Stimulated activated naive CD8-positive, alpha-beta T cell treated with anti-CD3 and anti-CD28 coated beads, Interleukin-15, Interleukin-2, amounts not matched to agents 100 ng/mL and 50 ng/mL, for 24 hours (primary cell): Measurements from ENCODE around the gene ULK4.
"Not testable (repeated sequence)": the region's sequence is repeated elsewhere in the genome, so short reads cannot be mapped to it uniquely, and the experiment has no call there.

ENCODE experiments used
- H3K27ac Mint-ChIP-seq: one replicate; pipeline ENCODE4 v1.8.0; 2021; ENCODE audit warnings: mild to moderate bottlenecking, mixed read lengths
- H3K27me3 Mint-ChIP-seq: one replicate; pipeline ENCODE4 v1.8.0; 2021; ENCODE audit warnings: mixed read lengths
- H3K36me3 Mint-ChIP-seq: one replicate; pipeline ENCODE4 v1.8.0; 2021; ENCODE audit warnings: low read depth, mixed read lengths
- H3K4me1 Mint-ChIP-seq: one replicate; pipeline ENCODE4 v1.8.0; 2021; ENCODE audit warnings: low read depth, mixed read lengths
- H3K4me3 Mint-ChIP-seq: one replicate; pipeline ENCODE4 v1.8.0; 2021; ENCODE audit warnings: mild to moderate bottlenecking, mixed read lengths
- H3K9me3 Mint-ChIP-seq: one replicate; pipeline ENCODE4 v1.8.0; 2021; ENCODE audit warnings: mixed read lengths

ULK4 gene

DNA sequence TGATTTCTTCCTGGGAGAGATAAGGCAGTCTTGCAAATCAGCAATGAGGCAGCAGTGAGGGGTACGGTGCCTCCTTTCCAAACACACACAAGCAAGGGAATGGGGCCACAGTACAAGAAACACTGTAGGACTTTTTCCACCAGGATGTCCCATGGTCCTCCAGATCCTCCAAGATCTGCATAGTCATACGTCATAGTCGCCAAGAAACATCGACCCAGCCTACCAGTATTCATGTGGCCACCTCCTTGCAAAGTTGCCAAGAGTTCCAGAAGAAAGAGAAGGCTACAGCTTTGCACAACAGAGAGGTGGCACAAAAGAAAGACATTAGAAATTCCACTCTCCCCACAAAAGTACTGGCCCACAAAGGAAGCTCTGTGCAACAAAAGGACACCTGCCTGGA is 504.7 kb downstream of the ULK4 start:
- H3K27me3 Mint-ChIP-seq, result no peaks in the 10 kb centered on the region

DNA sequence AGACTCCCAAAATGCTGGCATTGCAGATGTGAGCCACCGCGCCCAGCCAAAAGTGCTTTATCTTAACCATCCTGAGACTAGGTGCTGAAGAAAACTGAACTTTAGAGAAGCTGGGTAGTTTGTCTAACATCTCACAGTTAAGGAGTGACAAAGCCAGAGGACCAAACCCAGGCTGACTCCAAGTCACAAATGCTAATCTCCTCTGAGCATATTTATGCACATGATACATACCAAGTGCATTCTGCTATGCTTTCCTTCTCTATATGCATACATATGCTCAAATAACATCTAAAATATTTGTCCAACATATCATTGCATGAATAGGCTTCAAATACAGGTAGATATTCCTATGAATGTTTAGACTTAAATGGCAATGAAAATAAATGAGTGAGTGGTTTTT is 505.7 kb downstream of the ULK4 start:
- no peak overlapping the region for H3K27ac Mint-ChIP-seq
- no peaks in the 10 kb centered on the region for H3K9me3 Mint-ChIP-seq
- peaks cover 12% of the 10 kb centered on the region for H3K36me3 Mint-ChIP-seq
- no peak overlapping the region for H3K4me3 Mint-ChIP-seq
- no peaks in the 10 kb centered on the region for H3K4me1 Mint-ChIP-seq
- H3K27me3 Mint-ChIP-seq, result no peaks in the 10 kb centered on the region

More for the DNA sequence above, 504.7 kb downstream of the ULK4 start:
- H3K9me3 Mint-ChIP-seq, result no peaks in the 10 kb centered on the region
- peak overlapping the region; percentile 17 for H3K27ac Mint-ChIP-seq
- H3K4me1 Mint-ChIP-seq, result no peaks in the 10 kb centered on the region
- peaks cover 12% of the 10 kb centered on the region for H3K36me3 Mint-ChIP-seq
- H3K4me3 Mint-ChIP-seq, result no peak overlapping the region

DNA sequence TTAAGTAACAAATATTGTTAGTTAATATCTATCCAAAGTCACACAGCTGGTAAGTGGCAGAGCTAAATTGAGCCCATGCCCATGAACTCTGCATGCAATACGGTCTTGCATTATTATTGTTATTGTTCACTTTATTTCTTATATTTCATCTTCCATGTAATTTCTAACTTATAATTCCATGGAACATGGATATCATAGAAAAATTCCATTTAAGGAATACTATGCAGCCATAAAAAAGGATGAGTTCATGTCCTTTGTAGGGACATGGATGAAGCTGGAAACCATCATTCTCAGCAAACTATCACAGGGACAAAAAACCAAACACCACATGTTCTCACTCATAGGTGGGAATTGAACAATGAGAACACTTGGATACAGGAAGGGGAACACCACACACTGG is 508.3 kb downstream of the ULK4 start:
- H3K4me3 Mint-ChIP-seq, H3K27me3 Mint-ChIP-seq: not testable (repeated sequence)

DNA sequence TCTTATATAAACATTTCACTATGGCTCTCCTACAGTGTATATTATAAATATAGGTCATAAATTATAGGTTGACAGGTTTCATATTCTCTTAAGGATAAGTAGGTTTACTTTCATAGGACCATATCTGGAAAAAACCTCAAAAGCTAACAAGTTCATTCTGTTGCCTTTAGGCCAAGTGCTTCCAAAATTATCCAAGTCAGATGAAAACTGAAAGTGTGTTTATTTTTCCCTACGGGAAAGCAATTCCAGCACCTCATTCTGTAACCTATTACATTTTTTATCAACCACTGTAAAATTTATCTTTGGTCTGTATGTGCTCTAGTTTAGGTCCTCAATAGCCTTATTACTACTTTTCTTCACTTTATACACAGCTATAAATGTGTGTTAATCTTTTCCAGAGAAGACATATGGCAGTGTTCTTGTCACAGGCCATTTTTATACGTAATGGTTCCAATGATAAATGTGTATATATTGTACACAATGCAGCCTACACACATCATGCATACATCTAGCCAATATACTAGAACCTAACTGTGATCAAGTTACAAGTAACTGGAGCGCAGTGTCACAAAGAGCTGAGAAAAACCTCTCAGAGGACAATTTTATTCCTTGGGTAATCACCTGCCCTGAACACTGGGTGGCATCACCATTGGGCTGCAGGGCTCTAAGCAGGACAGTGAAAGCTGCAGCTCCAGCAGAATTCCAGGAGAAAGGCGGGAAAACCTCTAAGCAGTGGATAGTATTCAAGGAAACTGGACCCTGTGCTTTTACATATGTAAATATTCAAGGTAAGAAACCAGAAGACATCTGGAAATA is 511.3 kb downstream of the ULK4 start:
- Mint-ChIP-seq H3K9me3 (no peaks in the 10 kb centered on the region), H3K36me3 (peaks cover 23% of the 10 kb centered on the region), H3K27me3 (no peaks in the 10 kb centered on the region), H3K4me3 (no peak overlapping the region), H3K4me1 (no peaks in the 10 kb centered on the region), H3K27ac (no peak overlapping the region)

More for the DNA sequence above, 508.3 kb downstream of the ULK4 start:
- not testable (repeated sequence) for H3K27ac Mint-ChIP-seq, H3K9me3 Mint-ChIP-seq, H3K4me1 Mint-ChIP-seq
- H3K36me3 Mint-ChIP-seq, result peaks cover 12% of the 10 kb centered on the region

DNA sequence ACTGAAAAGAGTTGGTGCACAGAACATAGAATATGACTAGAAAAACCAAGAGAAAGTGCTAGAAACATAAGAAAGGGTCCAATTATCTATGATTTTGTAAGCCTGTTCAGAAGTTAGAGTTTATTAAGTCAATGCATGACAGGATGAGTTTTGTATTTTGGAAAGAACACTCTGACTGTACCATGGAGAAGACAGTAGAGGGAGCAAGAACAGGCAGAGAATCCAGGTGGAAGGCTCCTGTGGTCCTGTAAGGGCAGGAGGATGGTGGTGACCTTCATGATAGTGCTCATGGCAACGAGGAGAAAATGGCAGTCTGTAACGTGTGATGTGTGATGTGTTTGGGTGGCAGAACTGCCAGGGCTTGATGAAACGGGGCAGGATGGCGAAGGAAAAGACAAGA is 513.5 kb downstream of the ULK4 start:
- Mint-ChIP-seq H3K9me3 (no peaks in the 10 kb centered on the region), H3K27me3 (no peaks in the 10 kb centered on the region), H3K36me3 (peaks cover 18% of the 10 kb centered on the region), H3K27ac (no peak overlapping the region), H3K4me1 (no peaks in the 10 kb centered on the region), H3K4me3 (no peak overlapping the region)

DNA sequence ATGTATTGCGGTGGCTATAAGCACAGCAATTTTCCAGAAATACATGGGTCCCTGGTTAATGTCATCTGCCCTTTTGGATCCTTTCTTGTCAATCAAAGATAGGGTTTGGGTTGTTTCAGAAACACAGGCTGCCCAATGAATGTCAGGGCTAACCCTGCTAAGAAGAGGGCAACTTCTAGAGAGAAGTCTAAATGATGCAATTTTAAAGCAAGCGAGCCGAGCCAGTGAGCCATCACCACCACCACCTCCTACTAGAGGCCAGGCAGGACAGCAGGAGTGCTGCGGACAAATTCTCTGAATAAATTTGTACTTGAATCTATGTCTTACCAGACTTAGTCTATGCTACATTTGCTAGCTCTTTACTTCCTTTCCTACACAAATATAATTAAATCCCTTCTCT is 514.2 kb downstream of the ULK4 start:
- H3K27ac Mint-ChIP-seq, result no peak overlapping the region
- no peaks in the 10 kb centered on the region for H3K9me3 Mint-ChIP-seq
- H3K36me3 Mint-ChIP-seq, result peaks cover 16% of the 10 kb centered on the region
- H3K4me3 Mint-ChIP-seq, result no peak overlapping the region
- H3K27me3 Mint-ChIP-seq, result no peaks in the 10 kb centered on the region
- H3K4me1 Mint-ChIP-seq, result no peaks in the 10 kb centered on the region

DNA sequence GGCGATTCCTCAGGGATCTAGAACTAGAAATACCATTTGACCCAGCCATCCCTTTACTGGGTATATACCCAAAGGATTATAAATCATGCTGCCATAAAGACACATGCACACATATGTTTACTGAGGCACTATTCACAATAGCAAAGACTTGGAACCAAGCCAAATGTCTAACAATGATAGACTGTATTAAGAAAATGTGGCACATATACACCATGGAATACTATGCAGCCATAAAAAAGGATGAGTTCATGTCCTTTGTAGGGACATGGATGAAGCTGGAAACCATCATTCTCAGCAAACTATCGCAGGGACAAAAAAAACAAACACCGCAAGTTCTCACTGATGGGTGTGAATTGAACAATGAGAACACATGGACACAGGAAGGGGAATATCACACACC is 515.6 kb downstream of the ULK4 start:
- not testable (repeated sequence) for H3K27ac Mint-ChIP-seq, H3K9me3 Mint-ChIP-seq, H3K4me3 Mint-ChIP-seq, H3K4me1 Mint-ChIP-seq, H3K27me3 Mint-ChIP-seq
- peaks cover 15% of the 10 kb centered on the region for H3K36me3 Mint-ChIP-seq

DNA sequence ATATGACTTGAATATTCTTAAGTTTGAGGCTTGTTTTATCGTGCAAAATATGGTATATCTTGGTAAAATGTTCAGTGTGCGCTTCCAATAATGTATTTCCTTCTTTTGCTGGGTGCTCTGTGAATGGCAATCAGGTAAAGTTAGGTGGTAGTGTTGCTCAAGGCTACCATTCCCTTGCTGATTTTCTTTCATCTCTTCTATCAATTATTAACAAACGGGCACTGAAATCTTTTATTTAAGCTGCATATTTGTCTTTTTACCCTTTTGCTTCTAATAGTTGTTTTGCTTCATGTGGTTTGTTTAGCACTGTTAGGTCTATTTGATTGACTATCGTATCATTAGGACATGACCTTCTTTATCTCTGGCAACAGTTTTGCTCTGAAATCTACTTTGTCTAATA is 520.3 kb downstream of the ULK4 start:
- Mint-ChIP-seq H3K36me3 (peaks cover 13% of the 10 kb centered on the region), H3K4me3 (no peak overlapping the region), H3K9me3 (peaks cover 15% of the 10 kb centered on the region), H3K4me1 (no peaks in the 10 kb centered on the region), H3K27ac (no peak overlapping the region), H3K27me3 (no peaks in the 10 kb centered on the region)

DNA sequence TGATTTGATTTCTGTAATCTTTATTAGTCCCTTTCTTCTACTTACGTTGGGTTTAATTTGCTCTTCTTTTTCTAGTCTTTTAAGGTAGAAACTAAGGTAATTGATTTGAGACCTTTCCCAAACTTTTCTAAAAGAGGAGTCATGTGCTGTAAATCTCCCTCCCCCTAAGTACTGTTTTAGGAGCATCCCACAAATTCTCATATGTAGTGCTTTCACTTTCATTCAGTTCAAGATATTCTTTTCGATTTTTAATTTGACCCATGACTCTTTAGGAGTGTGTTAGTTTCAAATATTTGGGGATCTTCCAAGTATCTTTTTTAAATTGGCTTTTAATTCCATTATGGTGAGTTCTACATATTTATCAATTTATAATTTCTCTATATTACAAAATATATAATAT is 520.8 kb downstream of the ULK4 start:
- no peak overlapping the region for H3K4me3 Mint-ChIP-seq
- H3K4me1 Mint-ChIP-seq, result no peaks in the 10 kb centered on the region
- H3K27me3 Mint-ChIP-seq, result no peaks in the 10 kb centered on the region
- peaks cover 15% of the 10 kb centered on the region for H3K9me3 Mint-ChIP-seq
- H3K27ac Mint-ChIP-seq, result no peak overlapping the region
- peaks cover 13% of the 10 kb centered on the region for H3K36me3 Mint-ChIP-seq

DNA sequence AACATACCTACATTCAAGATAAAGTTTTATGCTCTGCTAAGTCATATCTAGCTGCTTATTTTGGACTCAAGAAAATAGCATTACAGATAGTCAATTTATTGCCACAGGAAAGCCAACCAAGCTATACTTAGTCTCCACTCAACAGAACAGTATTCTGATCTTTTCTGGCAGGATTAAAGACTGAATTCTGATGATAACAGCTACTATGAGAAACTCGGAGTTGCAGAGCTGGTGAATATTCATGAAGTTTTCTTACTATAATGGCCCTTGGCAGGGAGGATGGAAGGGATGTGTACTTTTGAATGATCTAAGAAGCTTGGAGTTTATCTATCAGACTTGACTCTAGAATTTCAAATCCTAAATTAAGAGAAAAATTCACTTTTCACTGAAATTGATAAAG is 524.9 kb downstream of the ULK4 start:
- Mint-ChIP-seq H3K4me3 (no peak overlapping the region), H3K27ac (no peak overlapping the region), H3K36me3 (peaks cover 9% of the 10 kb centered on the region), H3K27me3 (no peaks in the 10 kb centered on the region), H3K9me3 (peaks cover 15% of the 10 kb centered on the region), H3K4me1 (no peaks in the 10 kb centered on the region)

DNA sequence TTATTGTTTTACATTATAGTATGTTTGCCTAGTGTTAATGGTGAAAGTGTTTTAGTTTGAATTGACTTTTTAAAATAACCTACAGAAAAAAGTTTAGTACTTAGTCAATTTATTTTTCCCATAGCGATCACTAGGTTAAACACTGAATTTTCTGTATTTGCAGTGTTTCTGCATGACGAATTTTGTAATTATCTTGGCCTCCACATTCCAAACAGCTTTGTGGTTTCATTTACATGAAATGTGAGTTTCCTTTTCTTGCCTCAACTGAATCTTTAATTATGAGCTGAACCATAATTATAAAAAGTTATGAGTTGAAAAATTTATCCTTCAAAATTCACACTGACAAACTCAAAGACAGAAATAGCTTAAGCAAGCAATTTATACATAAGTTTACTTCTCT is 527.1 kb downstream of the ULK4 start:
- no peak overlapping the region for H3K4me3 Mint-ChIP-seq
- no peaks in the 10 kb centered on the region for H3K27me3 Mint-ChIP-seq
- H3K27ac Mint-ChIP-seq, result no peak overlapping the region

DNA sequence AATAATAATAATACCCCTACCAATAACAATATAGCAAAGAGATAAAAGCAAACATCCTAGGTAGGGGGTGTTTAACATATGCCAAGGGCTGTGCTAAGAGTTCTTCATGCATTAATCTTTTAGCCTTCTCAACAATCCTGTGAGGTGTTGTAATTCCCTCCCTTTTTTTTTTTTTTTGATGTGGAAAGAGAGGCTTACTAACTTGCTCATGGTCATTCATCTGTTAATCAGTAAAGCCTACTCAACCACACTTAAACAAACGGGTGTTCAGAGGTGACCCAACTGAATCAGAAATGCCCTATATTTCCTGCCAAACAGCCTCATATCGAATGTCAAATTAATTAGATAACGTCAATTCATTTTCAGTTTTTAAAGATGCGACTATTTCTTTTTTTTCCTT is 530.5 kb downstream of the ULK4 start:
- Mint-ChIP-seq H3K27me3 (no peaks in the 10 kb centered on the region), H3K4me1 (no peaks in the 10 kb centered on the region), H3K27ac (no peak overlapping the region), H3K4me3 (no peak overlapping the region), H3K36me3 (no peaks in the 10 kb centered on the region), H3K9me3 (peaks cover 3% of the 10 kb centered on the region)

More for the DNA sequence above, 527.1 kb downstream of the ULK4 start:
- Mint-ChIP-seq H3K36me3 (peaks cover 2% of the 10 kb centered on the region), H3K9me3 (peaks cover 2% of the 10 kb centered on the region), H3K4me1 (no peaks in the 10 kb centered on the region)

DNA sequence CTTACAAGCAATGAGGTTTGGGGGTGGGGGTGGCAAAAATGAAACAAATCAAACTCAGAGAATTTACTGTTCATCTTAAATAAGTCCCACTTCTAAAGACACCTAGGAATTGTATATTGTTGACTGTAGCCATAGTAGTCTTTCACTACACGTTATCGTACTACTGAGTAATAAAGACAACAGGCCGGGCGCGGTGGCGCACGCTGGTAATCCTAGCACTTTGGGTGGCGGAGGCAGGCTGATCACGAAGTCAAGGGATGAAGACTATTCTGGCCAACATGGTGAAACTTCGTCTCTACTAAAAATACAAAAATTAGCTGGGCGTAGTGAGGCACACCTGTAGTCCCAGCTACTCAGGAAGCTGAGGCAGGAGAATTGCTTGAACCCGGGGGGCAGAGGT is 531.0 kb downstream of the ULK4 start:
- Mint-ChIP-seq H3K4me3 (no peak overlapping the region), H3K36me3 (no peaks in the 10 kb centered on the region), H3K27me3 (peaks cover under 1% of the 10 kb centered on the region), H3K27ac (no peak overlapping the region), H3K4me1 (no peaks in the 10 kb centered on the region), H3K9me3 (peaks cover 8% of the 10 kb centered on the region)

DNA sequence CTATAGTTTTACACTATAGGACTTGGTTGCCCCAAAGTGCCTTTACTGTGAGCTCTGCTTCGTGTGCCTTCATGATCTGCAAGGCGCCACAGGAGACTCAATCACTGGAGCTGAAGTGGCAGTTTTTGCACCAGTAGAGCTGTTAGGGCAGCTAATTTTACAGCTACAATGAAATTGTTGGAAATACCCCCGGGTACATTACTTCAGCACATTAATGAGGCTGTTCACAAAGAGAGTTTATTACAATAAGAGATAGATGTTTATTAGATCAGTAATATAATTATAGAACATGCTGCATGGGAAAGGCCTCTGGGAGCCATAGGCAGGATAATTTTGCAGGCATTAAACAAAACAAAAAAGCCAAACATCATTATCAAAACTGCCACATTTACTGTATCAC is 531.5 kb downstream of the ULK4 start:
- Mint-ChIP-seq H3K4me1 (no peaks in the 10 kb centered on the region), H3K27me3 (peaks cover 4% of the 10 kb centered on the region), H3K9me3 (peaks cover 12% of the 10 kb centered on the region), H3K27ac (no peak overlapping the region), H3K36me3 (no peaks in the 10 kb centered on the region), H3K4me3 (no peak overlapping the region)

DNA sequence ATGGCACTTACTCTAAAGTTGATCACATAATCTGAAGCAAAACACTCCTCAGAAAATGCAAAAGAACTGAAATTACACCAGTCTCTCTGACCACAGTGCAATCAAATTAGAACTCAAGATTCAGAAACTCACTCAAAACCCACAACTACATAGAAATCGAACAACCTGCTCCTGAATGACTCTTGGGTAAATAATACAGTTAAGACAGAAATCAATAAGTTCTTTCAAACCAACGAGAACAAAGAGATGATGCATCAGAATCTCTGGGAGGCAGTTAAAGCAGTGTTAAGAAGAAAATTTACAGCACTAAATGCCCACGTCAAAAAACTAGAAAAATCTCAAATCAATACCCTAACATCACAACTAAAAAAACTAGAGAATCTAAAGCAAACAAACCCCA is 535.4 kb downstream of the ULK4 start:
- peaks cover 4% of the 10 kb centered on the region for H3K36me3 Mint-ChIP-seq
- no peak overlapping the region for H3K4me3 Mint-ChIP-seq
- H3K27ac Mint-ChIP-seq, result no peak overlapping the region

More for the DNA sequence above, 535.4 kb downstream of the ULK4 start:
- peaks cover 17% of the 10 kb centered on the region for H3K9me3 Mint-ChIP-seq
- peaks cover 4% of the 10 kb centered on the region for H3K27me3 Mint-ChIP-seq
- peaks cover 10% of the 10 kb centered on the region for H3K4me1 Mint-ChIP-seq
